A549 (cell line): ENCODE results near the gene CACNA1F. TPM values are rescaled to one million over a fixed set of nuclear protein-coding genes. Genes with fewer than 3 reads are reported as not detected.

Experiments used
- ATAC-seq, 2 experiments: fragments of 200-7000 bp in 1 of 2; fragments of >200 bp in 1 of 2; cut with Nextera tagmentation in 1 of 2; cut with Tn5 transposase in 1 of 2; 3 replicates each; pipeline versions ENCODE4 v1.8.0 to v1.9.1; 2018 to 2020; ENCODE audit warnings: mild to moderate bottlenecking in 1 of 2, moderate library complexity in 1 of 2
- CTCF ChIA-PET: fragments of 300-600 bp; sonication (Branson Sonifier 250); formaldehyde crosslinking; extraction: SDS; loops from one replicate; lab custom pipeline; 2021; ENCODE audit warnings: antibody characterized with exemption, inconsistent platforms; lab: Yijun Ruan, JAX
- POLR2A ChIA-PET: fragments of 350-600 bp; formaldehyde crosslinking; extraction: SDS; loops from one replicate; lab custom pipeline; 2021; ENCODE audit warnings: antibody characterized with exemption, inconsistent platforms; lab: Yijun Ruan, JAX
- DNase-seq, 2 experiments: peaks; one replicate each; pipeline versions ENCODE4 v3.0.0 to v3.0.0-alpha.2; 2011 to 2016; ENCODE audit warnings: low read depth in 1 of 2, low spot score in 1 of 2
- FAIRE-seq: peaks from 2 replicates; lab custom pipeline; 2011; peaks lifted over from hg19 to GRCh38; lab: Jason Lieb, UNC
- H3K27ac ChIP-seq, 2 experiments: fragments of >200 bp; sonication (Bioruptor Twin); formaldehyde crosslinking; 3 replicates each; pipeline ENCODE4 v1.5.1; 2016 to 2017
- H3K4me1 ChIP-seq: fragments of >200 bp; sonication (Bioruptor Twin); formaldehyde crosslinking; 3 replicates; pipeline ENCODE4 v1.6.1; 2016
- H3K4me2 ChIP-seq: fragments of >200 bp; sonication (Bioruptor Twin); formaldehyde crosslinking; 3 replicates; pipeline ENCODE4 v1.6.1; 2016
- H3K4me3 ChIP-seq: fragments of >200 bp; sonication (Bioruptor Twin); formaldehyde crosslinking; 3 replicates; pipeline ENCODE4 v1.5.1; 2016
- H3K9me3 ChIP-seq: fragments of >200 bp; sonication (Bioruptor Twin); formaldehyde crosslinking; 3 replicates; pipeline ENCODE4 v1.6.1; 2016
- BCL3 ChIP-seq: fragments of >200 bp; sonication (Bioruptor Twin); formaldehyde crosslinking; IDR thresholded peaks from 3 replicates; pipeline ENCODE4 v1.6.1; 2016
- CBX2 ChIP-seq: fragments of 200-600 bp; sonication (generic); IDR thresholded peaks from 2 replicates; pipeline ENCODE4 v1.6.1; 2016; ENCODE audit warnings: low read depth, mild to moderate bottlenecking, borderline replicate concordance
- CEBPB ChIP-seq, 2 experiments: fragments of >200 bp in 1 of 2; sonication (Bioruptor Twin) in 1 of 2; formaldehyde crosslinking in 1 of 2; IDR thresholded peaks; 2 replicates each; pipeline ENCODE4 v1.6.1; 2012 to 2016
- CTCF ChIP-seq: fragments of >200 bp; sonication (Bioruptor Twin); formaldehyde crosslinking; IDR thresholded peaks from 3 replicates; pipeline ENCODE4 v1.5.1; 2016
- EHF ChIP-seq: fragments of 250-450 bp; sonication (Bioruptor Pico); IDR thresholded peaks from 2 replicates; pipeline ENCODE4 v1.5.0; 2020; ENCODE audit warnings: mild to moderate bottlenecking
- ESRRA ChIP-seq: fragments of 150-350 bp; IDR thresholded peaks from 2 replicates; pipeline ENCODE4 v1.6.1; 2014; ENCODE audit warnings: mild to moderate bottlenecking, low read length, borderline replicate concordance
- GATA3 ChIP-seq: IDR thresholded peaks from 2 replicates; pipeline ENCODE4 v1.6.1; 2012; ENCODE audit warnings: borderline replicate concordance
- HEYL ChIP-seq: fragments of 250-450 bp; sonication (Bioruptor Pico); IDR thresholded peaks from 2 replicates; pipeline ENCODE4 v1.8.0; 2021; ENCODE audit warnings: mild to moderate bottlenecking, moderate library complexity
- HMGXB4 ChIP-seq: fragments of 250-450 bp; sonication (Bioruptor Pico); IDR thresholded peaks from 2 replicates; pipeline ENCODE4 v1.5.0; 2021; ENCODE audit warnings: mild to moderate bottlenecking, moderate library complexity, borderline replicate concordance
- JUNB ChIP-seq: fragments of >200 bp; sonication (Bioruptor Twin); formaldehyde crosslinking; IDR thresholded peaks from 2 replicates; pipeline ENCODE4 v1.6.1; 2016
- KDM1A ChIP-seq: fragments of 200-600 bp; sonication (generic); IDR thresholded peaks from 2 replicates; pipeline ENCODE4 v1.6.1; 2016; ENCODE audit warnings: low read depth, mild to moderate bottlenecking
- KDM5A ChIP-seq: fragments of 200-600 bp; sonication (generic); IDR thresholded peaks from 2 replicates; pipeline ENCODE4 v1.6.1; 2016; ENCODE audit warnings: antibody characterized with exemption, mild to moderate bottlenecking
- MAX ChIP-seq: IDR thresholded peaks from 2 replicates; pipeline ENCODE4 v1.6.1; 2012
- NR3C1 ChIP-seq: fragments of >200 bp; sonication (Bioruptor Twin); formaldehyde crosslinking; IDR thresholded peaks from 3 replicates; pipeline ENCODE4 v1.6.1; 2017
- POLR2A ChIP-seq: IDR thresholded peaks from 2 replicates; pipeline ENCODE4 v1.6.1; 2012; ENCODE audit warnings: mild to moderate bottlenecking, low read length
- POLR2AphosphoS2 ChIP-seq: conservative IDR thresholded peaks from 2 replicates; pipeline ENCODE4 v1.6.1; 2012; ENCODE audit warnings: low read length, improper control_type of control experiment, inconsistent platforms
- RAD21 ChIP-seq, 2 experiments: fragments of >200 bp in 1 of 2; sonication (Bioruptor Twin) in 1 of 2; formaldehyde crosslinking in 1 of 2; IDR thresholded peaks in 1 of 2; conservative IDR thresholded peaks in 1 of 2; 2 replicates in 1 of 2; 3 replicates in 1 of 2; pipeline ENCODE4 v1.6.1; 2012 to 2018; ENCODE audit warnings: inconsistent platforms in 1 of 2
- RFX5 ChIP-seq: fragments of 450-650 bp; IDR thresholded peaks from 2 replicates; pipeline ENCODE4 v1.7.1; 2014; ENCODE audit warnings: antibody characterized with exemption, mild to moderate bottlenecking, moderate library complexity
- RNF2 ChIP-seq: fragments of 200-600 bp; sonication (generic); IDR thresholded peaks from 2 replicates; pipeline ENCODE4 v1.6.1; 2016; ENCODE audit warnings: low read depth, mild to moderate bottlenecking, antibody characterized with exemption, moderate library complexity, borderline replicate concordance
- USF2 ChIP-seq: fragments of 450-650 bp; IDR thresholded peaks from 2 replicates; pipeline ENCODE4 v1.6.1; 2014; ENCODE audit warnings: antibody characterized with exemption
- ZSCAN20 ChIP-seq: fragments of 250-450 bp; sonication (Bioruptor Pico); IDR thresholded peaks from 2 replicates; pipeline ENCODE4 v1.8.0; 2022; ENCODE audit warnings: mild to moderate bottlenecking, moderate library complexity
- WGBS: methylation state at CpG from one replicate; pipeline ENCODE4 v1.1.6; 2017; ENCODE audit errors: missing lambda C conversion rate; 5-methylcytosine and 5-hydroxymethylcytosine counted together
- polyA plus RNA-seq, 4 experiments: library from polyadenylated mRNA; depleted of rRNA in 3 of 4; stranded (reverse); fragments of >200 nt; fragmentation: RNase III in 1 of 4; extraction: RNeasy Plus Mini Kit Qiagen cat#74134 plus additional on column Dnase treatment in 1 of 4; gene quantifications; 2 replicates in 3 of 4; 3 replicates in 1 of 4; pipeline ENCODE4 v1.2.3, GENCODE V29; 2011 to 2017

Gene CACNA1F
- polyA plus RNA-seq, 2 of the 4 experiments (the other 2 are of a cell fraction) = not detected

GRCh38 chrX:49244207-49244606 is 11.1 kb upstream of the CACNA1F start (continued):
- TF ChIP-seq CTCF (no peak), JUNB (no peak), GATA3 (no peak), HEYL (CRISPR knock-in tag) (no peak)

- no peak for ATAC-seq
- TF ChIP-seq NR3C1 = no peak
- no peak for TF ChIP-seq RNF2
- TF ChIP-seq RFX5 = no peak
- TF ChIP-seq POLR2AphosphoS2 = no peak
- TF ChIP-seq RAD21 (conservative IDR thresholded peaks at IDR 0.05 in 1 of 2, IDR thresholded peaks at IDR 0.05 in 1 of 2) = no peak
- no peak for TF ChIP-seq KDM1A
- TF ChIP-seq HMGXB4 (CRISPR knock-in tag) = no peak
- no peak for TF ChIP-seq CBX2
- TF ChIP-seq KDM5A = no peak
- no peak for TF ChIP-seq EHF (CRISPR knock-in tag)
- no peak for TF ChIP-seq ZSCAN20 (CRISPR knock-in tag)
- TF ChIP-seq MAX = no peak
- TF ChIP-seq USF2 = no peak
- TF ChIP-seq CEBPB (IDR thresholded peaks at IDR 0.05) = no peak
- no peak for TF ChIP-seq ESRRA
- no peak for TF ChIP-seq POLR2A
- TF ChIP-seq JUNB = no peak
- no peak for TF ChIP-seq BCL3
Measured at GRCh38 chrX:49243166-49243565, 10.0 kb upstream of the CACNA1F start.

More at GRCh38 chrX:49243166-49243565, 10.0 kb upstream of the CACNA1F start:
- H3K9me3 ChIP-seq = no peaks in the 10 kb centered on the region
- no peak overlapping the region for H3K4me2 ChIP-seq
- no peak overlapping the region for H3K4me3 ChIP-seq
- FAIRE-seq (no peak), DNase-seq (no peak)
- ChIA-PET CTCF (interaction anchor here (2.4 kb wide), 1 partner anchor 50 kb away, joined by 8 read pairs; no protein-coding TSS in a partner anchor), POLR2A (no interaction called here)
- 92% methylated on average over 10 of the region's 12 CpGs for WGBS
- peaks cover 9% of the 10 kb centered on the region for H3K4me1 ChIP-seq
- peak overlapping the region in 1 of 2 experiments; percentile 73; a peak in 3 of 6 replicates for H3K27ac ChIP-seq
